SU-DHL-6 (cell line): ENCODE measurements around the gene IQCN.

Experiments used
- EZH2phosphoT487 ChIP-seq: fragments of 200-600 bp; sonication (generic), shearing (Covaris generic); conservative IDR thresholded peaks from 2 replicates; pipeline ENCODE4 v1.6.1; 2018; ENCODE audit warnings: mild to moderate bottlenecking, antibody characterized with exemption, low read length, moderate library complexity, mixed read lengths
- TF ChIP-seq, protein P1 (sequence below): fragments of 200-600 bp; sonication (generic); IDR thresholded peaks from one replicate; pipeline ENCODE4 v1.5.1; 2017; ENCODE audit warnings: antibody characterized with exemption, mild to moderate bottlenecking, low read length, moderate library complexity; ENCODE audit not compliant: insufficient read depth, poor library complexity, severe bottlenecking

GRCh38 chr19:18273561-18274218 is 562 bp downstream of the IQCN start:
- TF ChIP-seq, protein P1, sequence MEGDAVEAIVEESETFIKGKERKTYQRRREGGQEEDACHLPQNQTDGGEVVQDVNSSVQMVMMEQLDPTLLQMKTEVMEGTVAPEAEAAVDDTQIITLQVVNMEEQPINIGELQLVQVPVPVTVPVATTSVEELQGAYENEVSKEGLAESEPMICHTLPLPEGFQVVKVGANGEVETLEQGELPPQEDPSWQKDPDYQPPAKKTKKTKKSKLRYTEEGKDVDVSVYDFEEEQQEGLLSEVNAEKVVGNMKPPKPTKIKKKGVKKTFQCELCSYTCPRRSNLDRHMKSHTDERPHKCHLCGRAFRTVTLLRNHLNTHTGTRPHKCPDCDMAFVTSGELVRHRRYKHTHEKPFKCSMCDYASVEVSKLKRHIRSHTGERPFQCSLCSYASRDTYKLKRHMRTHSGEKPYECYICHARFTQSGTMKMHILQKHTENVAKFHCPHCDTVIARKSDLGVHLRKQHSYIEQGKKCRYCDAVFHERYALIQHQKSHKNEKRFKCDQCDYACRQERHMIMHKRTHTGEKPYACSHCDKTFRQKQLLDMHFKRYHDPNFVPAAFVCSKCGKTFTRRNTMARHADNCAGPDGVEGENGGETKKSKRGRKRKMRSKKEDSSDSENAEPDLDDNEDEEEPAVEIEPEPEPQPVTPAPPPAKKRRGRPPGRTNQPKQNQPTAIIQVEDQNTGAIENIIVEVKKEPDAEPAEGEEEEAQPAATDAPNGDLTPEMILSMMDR, result no peak
- no peak for TF ChIP-seq EZH2phosphoT487
